ENCODE data around the gene DLG2.

DNA sequence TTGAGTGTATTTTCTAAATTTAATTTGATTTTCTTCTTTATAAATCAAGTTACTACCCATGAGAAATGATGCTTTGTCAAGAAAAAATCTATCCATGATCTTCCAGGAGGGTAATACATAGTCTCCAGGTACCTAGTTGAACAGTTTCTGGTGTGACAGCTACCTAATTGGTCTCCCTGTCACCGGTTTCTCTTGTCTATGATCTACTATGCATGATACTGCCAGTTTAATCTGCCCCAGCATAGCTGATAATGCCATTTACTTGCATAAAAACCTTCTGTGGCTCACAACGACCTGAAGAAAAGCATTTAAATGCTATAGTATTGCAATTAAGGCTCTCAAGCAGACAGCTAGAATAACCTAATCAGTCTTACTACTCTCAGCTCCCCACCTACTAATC lies 349.5 kb downstream of the DLG2 start:
- TF ChIP-seq CTCF (IDR thresholded peaks at IDR 0.05) (no peak), POLR2A (IDR thresholded peaks at IDR 0.05) (no peak)
